Neural cell (in vitro differentiated cells): ENCODE data around the gene KIAA1549. TPM values are rescaled to one million over a fixed set of nuclear protein-coding genes. Genes with fewer than 3 reads are reported as not detected.
"Not testable (repeated sequence)": the region's sequence is repeated elsewhere in the genome, so short reads cannot be mapped to it uniquely, and the experiment has no call there.

Source experiments
- H2AFZ ChIP-seq: fragments of 200-600, 300-800 bp; sonication (generic), shearing (Covaris generic); 2 replicates; pipeline ENCODE4 v1.6.0; 2014; ENCODE audit warnings: low read depth, mild to moderate bottlenecking, antibody characterized with exemption, low read length, moderate library complexity
- H3F3A ChIP-seq: fragments of 200-600 bp; shearing (Covaris generic); 2 replicates; pipeline ENCODE4 v1.6.1; 2016; ENCODE audit warnings: mild to moderate bottlenecking, moderate library complexity, mixed read lengths, antibody characterized with exemption, low read length; ENCODE audit not compliant: insufficient read depth, poor library complexity, severe bottlenecking
- H3K27ac ChIP-seq: fragments of 200-600, 300-800 bp; sonication (generic), shearing (Covaris generic); 2 replicates; pipeline ENCODE4 v1.5.1; 2014; ENCODE audit warnings: mild to moderate bottlenecking, low read length, moderate library complexity
- H3K27me3 ChIP-seq: fragments of 300-800, 200-600 bp; sonication (generic), shearing (Covaris generic); 2 replicates; pipeline ENCODE4 v1.6.0; 2014; ENCODE audit warnings: mild to moderate bottlenecking, low read depth, low read length, moderate library complexity; ENCODE audit not compliant: insufficient read depth
- H3K36me3 ChIP-seq: fragments of 300-800, 200-600 bp; sonication (generic), shearing (Covaris generic); 2 replicates; pipeline ENCODE4 v1.5.1; 2014; ENCODE audit warnings: mild to moderate bottlenecking, antibody characterized with exemption, low read length, moderate library complexity; ENCODE audit not compliant: insufficient read depth
- H3K4me2 ChIP-seq: fragments of 300-800, 200-600 bp; sonication (generic), shearing (Covaris generic); 2 replicates; pipeline ENCODE4 v1.6.0; 2014; ENCODE audit warnings: mild to moderate bottlenecking, low read length
- H3K4me3 ChIP-seq: fragments of 300-800, 200-600 bp; sonication (generic), shearing (Covaris generic); 2 replicates; pipeline ENCODE4 v1.5.1; 2014; ENCODE audit warnings: mild to moderate bottlenecking, low read length, moderate library complexity
- H3K79me2 ChIP-seq: fragments of 200-600 bp; shearing (Covaris generic); replicated peaks from 2 replicates; pipeline ENCODE4 v1.6.0; 2014; ENCODE audit warnings: mild to moderate bottlenecking, low read length, moderate library complexity; ENCODE audit not compliant: insufficient read depth
- H3K9ac ChIP-seq: fragments of 300-800, 200-600 bp; sonication (generic), shearing (Covaris generic); 2 replicates; pipeline ENCODE4 v1.6.1; 2016; ENCODE audit warnings: mild to moderate bottlenecking, low read length, mixed read lengths
- H3K9me2 ChIP-seq: fragments of 200-600 bp; shearing (Covaris generic); 2 replicates; pipeline ENCODE4 v1.6.1; 2016; ENCODE audit warnings: mild to moderate bottlenecking, low read length, mixed read lengths; ENCODE audit not compliant: insufficient read depth
- H3K9me3 ChIP-seq: fragments of 200-600, 300-800 bp; sonication (generic), shearing (Covaris generic); 2 replicates; pipeline ENCODE4 v1.6.1; 2016; ENCODE audit warnings: mild to moderate bottlenecking, mixed run types, low read length, moderate library complexity, mixed read lengths
- H4K20me1 ChIP-seq: fragments of 200-600 bp; shearing (Covaris generic); 2 replicates; pipeline ENCODE4 v1.6.1; 2016; ENCODE audit warnings: mild to moderate bottlenecking, mixed run types; ENCODE audit not compliant: insufficient read depth
- EP300 ChIP-seq: fragments of 450-650 bp; conservative IDR thresholded peaks from 2 replicates; pipeline ENCODE4 v1.6.1; 2014; ENCODE audit warnings: antibody characterized with exemption, mild to moderate bottlenecking, moderate library complexity; ENCODE audit not compliant: poor library complexity, severe bottlenecking
- EZH2 ChIP-seq: fragments of 200-600, 300-800 bp; shearing (Covaris generic), sonication (generic); IDR thresholded peaks from 2 replicates; pipeline ENCODE4 v1.6.1; 2014; ENCODE audit warnings: antibody characterized with exemption, low read length, borderline replicate concordance, mild to moderate bottlenecking; ENCODE audit not compliant: insufficient read depth, poor library complexity, severe bottlenecking
- MXI1 ChIP-seq: fragments of 450-650 bp; conservative IDR thresholded peaks from 2 replicates; pipeline ENCODE4 v1.6.1; 2014; ENCODE audit warnings: antibody characterized with exemption, mild to moderate bottlenecking; ENCODE audit not compliant: poor library complexity, severe bottlenecking
- POLR2AphosphoS5 ChIP-seq: IDR thresholded peaks from 2 replicates; pipeline ENCODE4 v1.6.1; 2012
- RAD21 ChIP-seq: fragments of 450-650 bp; conservative IDR thresholded peaks from 2 replicates; pipeline ENCODE4 v1.6.1; 2014; ENCODE audit warnings: antibody characterized with exemption, mild to moderate bottlenecking, moderate library complexity
- SMC3 ChIP-seq: fragments of 450-650 bp; conservative IDR thresholded peaks from 2 replicates; pipeline ENCODE4 v1.6.1; 2014; ENCODE audit warnings: antibody characterized with exemption, mild to moderate bottlenecking, moderate library complexity; ENCODE audit not compliant: poor library complexity
- TAF1 ChIP-seq: IDR thresholded peaks from 2 replicates; pipeline ENCODE4 v1.6.1; 2012; ENCODE audit warnings: low read depth
- polyA plus RNA-seq: library from polyadenylated mRNA; depleted of rRNA; stranded (reverse); fragments of >200 nt; gene quantifications from 2 replicates; pipeline ENCODE4 v1.2.3, GENCODE V29; 2014
- TF ChIP-seq, protein P1 (sequence below): IDR thresholded peaks from 2 replicates; pipeline ENCODE4 v1.6.1; 2012; ENCODE audit warnings: borderline replicate concordance
- TF ChIP-seq, protein P2 (sequence below): fragments of 450-650 bp; IDR thresholded peaks from 2 replicates; pipeline ENCODE4 v1.5.1; 2014; ENCODE audit warnings: antibody characterized with exemption, mild to moderate bottlenecking, moderate library complexity; ENCODE audit not compliant: poor library complexity, severe bottlenecking

KIAA1549 gene
- polyA plus RNA-seq, 1 donor from 2014 or later, result 14.1 TPM

- Histone ChIP-seq H3F3A (peaks cover 4% of the 10 kb centered on the region), H3K9me3 (no peaks in the 10 kb centered on the region), H3K36me3 (no peaks in the 10 kb centered on the region), H3K79me2 (peaks cover 71% of the 10 kb centered on the region), H3K27me3 (no peaks in the 10 kb centered on the region), H3K9ac (no peak overlapping the region), H3K4me2 (peak overlapping the region; percentile 71), H4K20me1 (no peaks in the 10 kb centered on the region), H3K9me2 (no peaks in the 10 kb centered on the region), H3K4me3 (peak overlapping the region; percentile 71), H2AFZ (no peak overlapping the region), H3K27ac (no peak overlapping the region)
- no peak for TF ChIP-seq RAD21
- TF ChIP-seq, protein P1, sequence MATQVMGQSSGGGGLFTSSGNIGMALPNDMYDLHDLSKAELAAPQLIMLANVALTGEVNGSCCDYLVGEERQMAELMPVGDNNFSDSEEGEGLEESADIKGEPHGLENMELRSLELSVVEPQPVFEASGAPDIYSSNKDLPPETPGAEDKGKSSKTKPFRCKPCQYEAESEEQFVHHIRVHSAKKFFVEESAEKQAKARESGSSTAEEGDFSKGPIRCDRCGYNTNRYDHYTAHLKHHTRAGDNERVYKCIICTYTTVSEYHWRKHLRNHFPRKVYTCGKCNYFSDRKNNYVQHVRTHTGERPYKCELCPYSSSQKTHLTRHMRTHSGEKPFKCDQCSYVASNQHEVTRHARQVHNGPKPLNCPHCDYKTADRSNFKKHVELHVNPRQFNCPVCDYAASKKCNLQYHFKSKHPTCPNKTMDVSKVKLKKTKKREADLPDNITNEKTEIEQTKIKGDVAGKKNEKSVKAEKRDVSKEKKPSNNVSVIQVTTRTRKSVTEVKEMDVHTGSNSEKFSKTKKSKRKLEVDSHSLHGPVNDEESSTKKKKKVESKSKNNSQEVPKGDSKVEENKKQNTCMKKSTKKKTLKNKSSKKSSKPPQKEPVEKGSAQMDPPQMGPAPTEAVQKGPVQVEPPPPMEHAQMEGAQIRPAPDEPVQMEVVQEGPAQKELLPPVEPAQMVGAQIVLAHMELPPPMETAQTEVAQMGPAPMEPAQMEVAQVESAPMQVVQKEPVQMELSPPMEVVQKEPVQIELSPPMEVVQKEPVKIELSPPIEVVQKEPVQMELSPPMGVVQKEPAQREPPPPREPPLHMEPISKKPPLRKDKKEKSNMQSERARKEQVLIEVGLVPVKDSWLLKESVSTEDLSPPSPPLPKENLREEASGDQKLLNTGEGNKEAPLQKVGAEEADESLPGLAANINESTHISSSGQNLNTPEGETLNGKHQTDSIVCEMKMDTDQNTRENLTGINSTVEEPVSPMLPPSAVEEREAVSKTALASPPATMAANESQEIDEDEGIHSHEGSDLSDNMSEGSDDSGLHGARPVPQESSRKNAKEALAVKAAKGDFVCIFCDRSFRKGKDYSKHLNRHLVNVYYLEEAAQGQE, result peak; percentile 35
- TF ChIP-seq SMC3, result no peak
These were observed 2.5 kb downstream of the KIAA1549 start for GRCh38 chr7:138978541-138979184.

DNA sequence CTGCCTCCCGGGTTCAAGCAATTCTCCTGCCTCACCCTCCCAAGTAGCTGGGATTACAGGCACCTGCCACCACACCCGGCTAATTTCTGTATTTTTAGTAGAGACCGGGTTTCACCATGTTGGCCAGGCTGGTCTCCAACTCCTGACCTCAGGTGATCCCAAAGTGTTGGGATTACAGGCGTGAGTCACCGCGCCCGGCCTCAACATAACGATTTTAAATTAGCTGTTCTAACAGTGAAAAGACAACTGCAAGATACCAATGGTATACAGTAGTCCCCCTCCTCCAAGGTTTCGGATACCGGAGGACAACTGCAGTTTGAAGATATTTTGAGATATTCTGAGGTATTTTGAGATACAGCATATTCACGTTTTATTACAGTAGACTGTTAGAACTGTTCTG lies 5.0 kb downstream of the KIAA1549 start:
- H3K9me3 ChIP-seq, H3K4me2 ChIP-seq, H3K9ac ChIP-seq, H3K27ac ChIP-seq, H2AFZ ChIP-seq, H4K20me1 ChIP-seq, H3K27me3 ChIP-seq, H3K9me2 ChIP-seq, H3K36me3 ChIP-seq, H3F3A ChIP-seq: not testable (repeated sequence)
- peaks cover 92% of the 10 kb centered on the region for H3K79me2 ChIP-seq
- peak overlapping the region; percentile 36 for H3K4me3 ChIP-seq

DNA sequence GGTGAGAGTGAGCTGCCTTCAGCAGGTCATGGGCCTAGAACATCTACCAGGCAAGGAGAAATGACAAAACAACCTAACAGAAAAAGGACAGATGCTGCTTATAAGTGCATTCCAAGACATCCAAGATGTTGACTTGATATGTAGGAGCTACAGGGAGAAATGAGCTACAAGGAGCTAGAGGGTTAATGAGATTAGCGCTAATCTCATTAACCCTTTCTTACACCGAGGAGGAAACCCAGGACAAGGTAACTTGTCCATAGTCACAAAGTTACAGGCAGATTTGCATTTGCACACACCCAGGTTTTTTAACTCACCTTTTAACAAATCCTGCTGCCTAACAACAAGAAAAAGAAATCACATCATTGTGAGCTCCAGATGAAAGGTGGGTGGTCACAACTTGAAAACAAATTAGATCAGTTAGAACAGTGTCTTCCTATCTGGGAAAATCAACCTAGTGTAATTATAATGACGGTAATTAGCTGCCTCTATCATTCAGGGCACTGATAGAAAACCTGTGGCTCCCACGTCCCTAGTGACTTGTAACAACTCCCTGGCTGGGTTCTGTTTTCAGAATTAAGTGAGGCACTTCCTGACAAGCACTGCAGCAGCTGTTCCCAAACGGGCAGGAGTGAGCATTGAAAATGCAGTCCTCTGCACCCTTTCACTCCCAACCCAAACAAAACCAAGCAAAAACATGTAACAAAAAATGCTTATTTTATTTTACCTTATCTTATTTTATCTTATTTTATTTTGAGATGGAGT lies 5.7 kb downstream of the KIAA1549 start:
- Histone ChIP-seq H3K27me3 (no peaks in the 10 kb centered on the region), H4K20me1 (no peaks in the 10 kb centered on the region), H3K9me2 (no peaks in the 10 kb centered on the region), H3K9ac (no peak overlapping the region), H3K79me2 (peaks cover 90% of the 10 kb centered on the region), H2AFZ (no peak overlapping the region), H3K9me3 (no peaks in the 10 kb centered on the region), H3K4me2 (no peak overlapping the region), H3F3A (no peaks in the 10 kb centered on the region), H3K27ac (no peak overlapping the region), H3K4me3 (peak overlapping the region; percentile 36), H3K36me3 (no peaks in the 10 kb centered on the region)
- TF ChIP-seq RAD21 (no peak), MXI1 (no peak), POLR2AphosphoS5 (no peak), TAF1 (no peak), EZH2 (no peak), EP300 (no peak), SMC3 (no peak)
- TF ChIP-seq, protein P1, result no peak
- TF ChIP-seq, protein P2, sequence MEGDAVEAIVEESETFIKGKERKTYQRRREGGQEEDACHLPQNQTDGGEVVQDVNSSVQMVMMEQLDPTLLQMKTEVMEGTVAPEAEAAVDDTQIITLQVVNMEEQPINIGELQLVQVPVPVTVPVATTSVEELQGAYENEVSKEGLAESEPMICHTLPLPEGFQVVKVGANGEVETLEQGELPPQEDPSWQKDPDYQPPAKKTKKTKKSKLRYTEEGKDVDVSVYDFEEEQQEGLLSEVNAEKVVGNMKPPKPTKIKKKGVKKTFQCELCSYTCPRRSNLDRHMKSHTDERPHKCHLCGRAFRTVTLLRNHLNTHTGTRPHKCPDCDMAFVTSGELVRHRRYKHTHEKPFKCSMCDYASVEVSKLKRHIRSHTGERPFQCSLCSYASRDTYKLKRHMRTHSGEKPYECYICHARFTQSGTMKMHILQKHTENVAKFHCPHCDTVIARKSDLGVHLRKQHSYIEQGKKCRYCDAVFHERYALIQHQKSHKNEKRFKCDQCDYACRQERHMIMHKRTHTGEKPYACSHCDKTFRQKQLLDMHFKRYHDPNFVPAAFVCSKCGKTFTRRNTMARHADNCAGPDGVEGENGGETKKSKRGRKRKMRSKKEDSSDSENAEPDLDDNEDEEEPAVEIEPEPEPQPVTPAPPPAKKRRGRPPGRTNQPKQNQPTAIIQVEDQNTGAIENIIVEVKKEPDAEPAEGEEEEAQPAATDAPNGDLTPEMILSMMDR, result no peak
